ENCODE measurements around the gene PDE4A. TPM values are rescaled to one million over a fixed set of nuclear protein-coding genes. Genes with fewer than 3 reads are reported as not detected.

Gene PDE4A
- total and polyA plus RNA-seq, 11 donors: 5.2 to 33.3 (median 13.7) TPM

DNA sequence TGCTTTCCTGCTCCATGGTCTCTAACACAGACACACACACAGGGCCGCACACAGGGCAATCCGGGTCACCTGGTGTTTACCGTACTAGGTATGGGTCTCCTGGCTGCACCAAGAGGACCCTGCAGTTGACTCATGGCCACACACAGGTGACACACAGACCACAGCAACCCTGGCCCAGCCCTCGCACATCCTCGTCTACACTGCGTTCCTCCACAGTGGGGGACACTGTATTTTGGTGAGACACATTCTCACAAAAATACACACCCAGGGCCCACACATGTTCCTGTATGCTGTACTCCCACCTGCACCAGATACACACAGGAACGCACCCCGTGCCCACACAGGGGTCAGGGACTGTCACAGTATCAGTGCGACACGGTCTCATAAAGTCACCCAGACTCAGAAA is 12.8 kb downstream of the PDE4A start:
- TF ChIP-seq, protein P1, sequence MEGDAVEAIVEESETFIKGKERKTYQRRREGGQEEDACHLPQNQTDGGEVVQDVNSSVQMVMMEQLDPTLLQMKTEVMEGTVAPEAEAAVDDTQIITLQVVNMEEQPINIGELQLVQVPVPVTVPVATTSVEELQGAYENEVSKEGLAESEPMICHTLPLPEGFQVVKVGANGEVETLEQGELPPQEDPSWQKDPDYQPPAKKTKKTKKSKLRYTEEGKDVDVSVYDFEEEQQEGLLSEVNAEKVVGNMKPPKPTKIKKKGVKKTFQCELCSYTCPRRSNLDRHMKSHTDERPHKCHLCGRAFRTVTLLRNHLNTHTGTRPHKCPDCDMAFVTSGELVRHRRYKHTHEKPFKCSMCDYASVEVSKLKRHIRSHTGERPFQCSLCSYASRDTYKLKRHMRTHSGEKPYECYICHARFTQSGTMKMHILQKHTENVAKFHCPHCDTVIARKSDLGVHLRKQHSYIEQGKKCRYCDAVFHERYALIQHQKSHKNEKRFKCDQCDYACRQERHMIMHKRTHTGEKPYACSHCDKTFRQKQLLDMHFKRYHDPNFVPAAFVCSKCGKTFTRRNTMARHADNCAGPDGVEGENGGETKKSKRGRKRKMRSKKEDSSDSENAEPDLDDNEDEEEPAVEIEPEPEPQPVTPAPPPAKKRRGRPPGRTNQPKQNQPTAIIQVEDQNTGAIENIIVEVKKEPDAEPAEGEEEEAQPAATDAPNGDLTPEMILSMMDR (IDR thresholded peaks at IDR 0.05): no peak
- TF ChIP-seq POLR2A (IDR thresholded peaks at IDR 0.05): no peak
- Histone ChIP-seq H3K9me3 (no peaks in the 10 kb centered on the region), H3K4me1 (peaks cover 0 to 38% (median 20%) of the 10 kb centered on the region in 12 donors), H3K36me3 (peaks cover 0 to under 1% (median 0%) of the 10 kb centered on the region in 9 donors), H3K27ac (peak overlapping the region; percentile 10 to 84 (median 66)), H3K4me3 (peak overlapping the region in 4 of 12 donors; percentile 4 to 94 (median 70)), H3K27me3 (peaks cover 0 to 9% (median 0%) of the 10 kb centered on the region in 9 donors)
- intact Hi-C loops (cut with DNase I): no loop called here
- ATAC-seq (peak; percentile 1 to 14 (median 8)), DNase-seq (no peak)
- WGBS, 4 donors: 84 to 94% (median 91%) methylated on average over 7 to 10 of the region's 10 CpGs

DNA sequence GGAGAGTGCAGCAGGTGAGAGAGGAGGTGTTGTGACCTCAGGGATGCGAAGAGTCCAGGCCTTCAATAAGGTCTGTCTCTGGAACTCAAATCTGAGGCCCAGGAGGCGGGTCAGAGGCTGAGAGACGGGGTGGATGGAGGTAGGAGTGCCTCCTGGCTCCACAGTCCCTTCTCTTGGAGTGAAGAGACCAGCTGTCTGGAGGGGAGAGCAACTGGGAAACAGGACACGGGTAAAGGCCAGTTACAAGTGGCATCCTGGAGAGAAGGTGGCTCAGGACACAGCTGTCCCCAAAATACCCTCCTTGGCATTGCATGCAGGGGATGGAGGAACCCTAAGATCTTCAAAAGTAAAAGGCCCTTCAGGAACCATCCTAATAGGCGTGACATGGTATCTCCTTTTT is 19.2 kb downstream of the PDE4A start:
- WGBS, 4 donors: 80 to 86% (median 85%) methylated on average over 5 of the region's 5 CpGs
- Histone ChIP-seq H3K9me3 (no peaks in the 10 kb centered on the region), H3K27me3 (no peaks in the 10 kb centered on the region), H3K27ac (no peak overlapping the region), H3K4me1 (no peaks in the 10 kb centered on the region), H3K4me3 (no peak overlapping the region), H3K36me3 (peaks cover 0 to 13% (median 0%) of the 10 kb centered on the region in 9 donors)
- DNase-seq (no peak), ATAC-seq (no peak)
- intact Hi-C loops (cut with DNase I): no loop called here
- no peak for TF ChIP-seq POLR2A (IDR thresholded peaks at IDR 0.05)
- TF ChIP-seq, protein P1 (IDR thresholded peaks at IDR 0.05): no peak

DNA sequence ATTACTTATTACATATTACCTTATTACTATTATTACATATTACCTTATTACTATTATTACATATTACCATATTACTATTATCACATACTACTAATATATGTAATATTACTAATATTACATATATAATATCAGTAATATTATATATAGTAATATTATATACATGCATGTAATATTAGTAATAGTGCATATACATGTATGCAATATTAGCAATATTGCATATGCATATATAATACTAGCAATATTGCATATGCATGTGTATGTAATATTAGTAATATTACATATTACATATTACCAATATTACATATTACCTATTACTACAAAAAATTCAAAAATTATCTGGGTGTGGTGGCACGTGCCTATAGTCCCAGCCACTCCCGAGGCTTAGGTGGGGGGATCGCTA is 22.4 kb downstream of the PDE4A start:
- intact Hi-C loops (cut with DNase I): no loop called here
- WGBS, 4 donors: 93 to 97% (median 95%) methylated on average over 3 of the region's 3 CpGs
- Histone ChIP-seq H3K36me3 (peaks cover 0 to 19% (median 2%) of the 10 kb centered on the region in 9 donors), H3K27me3 (no peaks in the 10 kb centered on the region), H3K9me3 (no peaks in the 10 kb centered on the region), H3K4me1 (no peaks in the 10 kb centered on the region), H3K4me3 (no peak overlapping the region), H3K27ac (no peak overlapping the region)
- DNase-seq (no peak), ATAC-seq (no peak)
- TF ChIP-seq, protein P1 (IDR thresholded peaks at IDR 0.05): no peak
- TF ChIP-seq POLR2A (IDR thresholded peaks at IDR 0.05): no peak

DNA sequence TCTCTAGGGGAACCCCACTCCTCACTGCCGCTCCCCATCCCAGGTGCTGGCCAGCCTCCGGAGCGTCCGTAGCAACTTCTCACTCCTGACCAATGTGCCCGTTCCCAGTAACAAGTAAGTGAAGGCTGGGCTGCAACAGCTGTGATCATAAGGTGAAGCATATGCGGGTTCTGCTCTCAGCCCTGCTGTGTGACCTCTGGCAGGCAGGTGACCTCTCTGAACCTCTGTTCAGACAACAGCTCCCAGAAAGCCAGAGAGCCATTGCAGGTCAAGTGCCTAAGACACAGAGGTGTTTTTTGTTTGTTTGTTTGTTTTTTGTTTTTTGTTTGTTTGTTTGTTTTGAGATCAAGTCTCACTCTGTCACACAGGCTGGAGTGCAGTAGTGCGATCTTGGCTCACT is 28.7 kb downstream of the PDE4A start:
- intact Hi-C loops (cut with DNase I): no loop called here
- Histone ChIP-seq H3K4me1 (no peaks in the 10 kb centered on the region), H3K27me3 (no peaks in the 10 kb centered on the region), H3K9me3 (no peaks in the 10 kb centered on the region), H3K4me3 (no peak overlapping the region), H3K27ac (no peak overlapping the region), H3K36me3 (peaks cover 0 to 41% (median 21%) of the 10 kb centered on the region in 9 donors)
- 89 to 97% (median 96%) methylated on average over 7 of the region's 7 CpGs for WGBS, 4 donors
- DNase-seq: no peak
- TF ChIP-seq POLR2A (IDR thresholded peaks at IDR 0.05): no peak
- TF ChIP-seq, protein P1 (IDR thresholded peaks at IDR 0.05): no peak
- no peak for ATAC-seq

Data from heart left ventricle (tissue), 16 donors.